Stimulated activated CD8-positive, alpha-beta memory T cell treated with anti-CD3 and anti-CD28 coated beads, Interleukin-12 subunit alpha, Interleukin-12 subunit beta, amount 100 ng/mL, for 24 hours (primary cell): ENCODE measurements around the gene BANK1.

Source experiments
- DNase-seq: peaks from one replicate; pipeline ENCODE4 v3.0.0-alpha.2; 2020; ENCODE audit errors: extremely low read depth

The BANK1 gene, protein sequence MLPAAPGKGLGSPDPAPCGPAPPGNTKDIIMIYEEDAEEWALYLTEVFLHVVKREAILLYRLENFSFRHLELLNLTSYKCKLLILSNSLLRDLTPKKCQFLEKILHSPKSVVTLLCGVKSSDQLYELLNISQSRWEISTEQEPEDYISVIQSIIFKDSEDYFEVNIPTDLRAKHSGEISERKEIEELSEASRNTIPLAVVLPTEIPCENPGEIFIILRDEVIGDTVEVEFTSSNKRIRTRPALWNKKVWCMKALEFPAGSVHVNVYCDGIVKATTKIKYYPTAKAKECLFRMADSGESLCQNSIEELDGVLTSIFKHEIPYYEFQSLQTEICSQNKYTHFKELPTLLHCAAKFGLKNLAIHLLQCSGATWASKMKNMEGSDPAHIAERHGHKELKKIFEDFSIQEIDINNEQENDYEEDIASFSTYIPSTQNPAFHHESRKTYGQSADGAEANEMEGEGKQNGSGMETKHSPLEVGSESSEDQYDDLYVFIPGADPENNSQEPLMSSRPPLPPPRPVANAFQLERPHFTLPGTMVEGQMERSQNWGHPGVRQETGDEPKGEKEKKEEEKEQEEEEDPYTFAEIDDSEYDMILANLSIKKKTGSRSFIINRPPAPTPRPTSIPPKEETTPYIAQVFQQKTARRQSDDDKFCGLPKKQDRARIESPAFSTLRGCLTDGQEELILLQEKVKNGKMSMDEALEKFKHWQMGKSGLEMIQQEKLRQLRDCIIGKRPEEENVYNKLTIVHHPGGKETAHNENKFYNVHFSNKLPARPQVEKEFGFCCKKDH

DNA sequence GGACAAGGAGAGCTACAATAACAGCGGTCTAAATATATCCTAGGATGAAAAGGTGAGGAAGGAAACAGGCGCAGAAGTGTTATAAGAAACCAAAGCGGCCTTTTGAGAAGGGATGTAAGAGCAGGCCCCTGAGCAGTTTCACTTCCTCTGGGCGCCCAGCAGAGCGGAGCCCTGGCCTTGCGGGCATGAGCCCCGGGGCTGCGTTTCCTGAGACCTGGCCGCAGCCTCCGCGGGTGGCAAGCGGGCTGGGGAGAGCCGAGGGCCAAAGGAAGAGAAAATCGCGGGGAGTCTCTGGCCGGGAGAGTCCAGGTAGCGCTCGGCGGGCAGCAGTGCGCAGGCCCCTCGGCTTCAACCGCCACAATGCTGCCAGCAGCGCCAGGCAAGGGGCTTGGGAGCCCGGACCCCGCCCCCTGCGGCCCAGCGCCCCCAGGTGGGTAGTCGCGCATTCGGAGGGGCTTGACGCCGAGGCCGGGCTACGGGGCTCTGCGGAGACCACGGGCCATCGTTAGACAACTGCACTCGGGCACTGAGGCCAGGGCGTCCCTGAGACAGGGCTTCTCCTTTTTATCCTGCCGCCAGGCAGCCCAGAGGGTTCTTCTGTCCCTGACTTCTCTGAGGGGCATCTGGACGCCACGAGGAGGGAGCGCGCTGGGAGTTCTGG lies at the start of gene BANK1:
BANK1 (plus strand) TSS at position 210 of the 661 bp plus-strand sequence; CDS start at position 361, 151 bp downstream.
- DNase-seq, result no peak

DNA sequence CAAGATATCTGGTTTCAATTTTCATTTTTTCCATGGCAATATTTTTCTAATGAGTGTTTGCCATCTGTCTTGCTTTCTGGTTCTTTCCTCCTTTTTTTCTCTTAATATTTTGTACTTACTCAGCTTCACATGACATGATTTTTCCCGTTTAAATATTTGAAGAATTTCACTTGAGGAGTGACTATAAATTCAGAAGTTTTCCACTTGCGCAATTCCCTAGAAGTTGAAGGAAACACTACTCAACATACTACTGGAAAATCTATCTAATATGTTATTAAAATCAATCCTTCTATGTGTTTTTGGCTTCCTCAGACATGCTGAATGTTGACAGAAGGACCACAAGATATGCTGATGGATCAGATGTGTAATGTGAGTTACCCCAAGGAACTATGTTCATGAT lies 36.8 kb upstream of the BANK1 start:
- DNase-seq, result no peak

DNA sequence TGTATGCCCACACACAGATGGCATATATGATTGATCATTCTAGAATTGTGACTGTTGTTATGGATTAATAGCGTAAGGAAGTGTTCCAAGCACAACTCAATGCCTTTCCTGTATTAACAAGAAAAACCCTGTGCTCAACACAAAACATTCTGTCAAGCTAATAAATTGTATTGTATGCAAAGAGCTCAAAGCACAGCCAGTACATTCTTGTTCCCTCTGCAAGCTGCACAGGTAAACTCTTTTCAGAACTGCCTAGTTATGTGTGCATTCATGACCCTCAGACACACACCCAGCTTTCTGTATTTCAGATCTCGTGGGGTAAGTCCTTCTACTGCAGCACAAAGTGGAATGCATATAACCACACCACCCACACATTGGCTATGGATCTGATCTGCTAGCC lies 34.3 kb upstream of the BANK1 start:
- DNase-seq, result no peak

DNA sequence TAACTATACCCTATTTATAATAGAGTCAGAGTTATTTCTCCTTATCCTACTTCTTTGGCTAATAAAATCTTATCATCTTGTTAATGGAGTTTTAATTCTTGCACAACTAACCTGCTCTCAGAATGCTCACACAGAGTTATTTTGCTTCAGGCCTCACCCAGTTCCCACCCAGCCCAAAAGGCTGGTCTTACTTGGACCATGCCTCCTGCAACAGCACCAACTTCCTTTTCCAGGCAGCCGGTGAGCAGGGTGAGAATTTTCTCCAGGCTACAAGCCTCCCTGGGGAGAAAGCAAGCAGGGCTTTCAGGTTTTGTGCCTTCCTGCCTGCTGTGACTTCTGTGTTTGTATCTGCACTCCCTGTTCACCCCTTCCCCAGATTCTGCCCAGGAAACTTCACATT lies 29.1 kb upstream of the BANK1 start:
- no peak for DNase-seq

DNA sequence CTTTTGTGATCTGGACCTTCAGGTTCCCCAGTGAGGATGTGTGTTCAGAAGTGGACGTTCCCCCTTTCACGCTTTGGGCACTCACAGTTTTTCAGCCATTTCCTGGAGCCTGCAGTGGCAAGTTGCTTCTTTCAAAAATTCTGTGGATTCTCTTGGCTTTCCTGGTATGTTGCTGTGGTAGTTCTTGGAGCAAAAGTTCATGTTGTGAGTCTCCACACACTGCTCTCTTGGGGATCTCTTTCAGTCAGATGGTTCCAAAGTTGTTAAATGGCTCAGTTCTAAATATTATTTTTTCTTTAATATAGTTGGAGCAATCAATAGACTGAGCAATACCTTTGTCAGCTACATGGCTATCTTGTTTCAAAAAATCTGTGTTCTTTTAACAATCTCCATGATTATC lies 28.5 kb upstream of the BANK1 start:
- no peak for DNase-seq

DNA sequence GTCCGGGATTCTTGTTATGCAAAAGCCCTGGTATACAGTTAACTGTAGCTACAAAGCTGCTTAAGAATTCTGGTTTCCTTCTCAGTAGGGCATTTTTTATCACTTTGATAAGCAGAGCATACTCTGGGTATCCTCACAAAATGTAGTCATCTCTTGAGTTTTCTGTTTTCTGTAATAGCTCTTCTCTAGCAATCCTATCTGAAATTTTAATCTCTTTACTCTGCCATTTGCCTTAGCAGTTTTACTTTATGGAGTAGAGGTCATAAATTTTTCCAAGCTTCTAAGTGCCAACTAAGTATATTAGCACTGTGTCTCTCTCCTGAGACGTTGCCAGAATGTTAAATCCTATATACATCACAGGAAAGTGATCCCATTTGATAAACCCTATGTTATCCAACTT lies 28.0 kb upstream of the BANK1 start:
- DNase-seq, result no peak

DNA sequence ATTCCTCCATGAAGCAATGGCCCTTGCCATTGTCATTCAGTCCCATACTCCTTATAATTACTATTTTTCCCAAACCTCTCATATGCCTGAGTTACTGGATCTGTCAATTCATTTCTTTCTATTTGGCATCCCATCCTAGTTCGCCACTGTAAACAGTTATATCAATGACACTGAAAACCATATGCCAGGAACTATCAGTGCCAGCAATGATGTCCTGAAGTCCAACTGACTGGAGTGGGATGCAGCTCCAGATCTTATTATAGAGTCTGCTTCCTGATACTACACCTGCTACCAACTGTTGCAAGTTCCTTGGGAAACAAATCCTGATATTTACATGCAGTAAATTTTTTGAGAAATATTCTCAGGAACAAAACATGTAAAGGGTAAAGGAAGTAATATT lies 27.0 kb upstream of the BANK1 start:
- DNase-seq, result no peak

DNA sequence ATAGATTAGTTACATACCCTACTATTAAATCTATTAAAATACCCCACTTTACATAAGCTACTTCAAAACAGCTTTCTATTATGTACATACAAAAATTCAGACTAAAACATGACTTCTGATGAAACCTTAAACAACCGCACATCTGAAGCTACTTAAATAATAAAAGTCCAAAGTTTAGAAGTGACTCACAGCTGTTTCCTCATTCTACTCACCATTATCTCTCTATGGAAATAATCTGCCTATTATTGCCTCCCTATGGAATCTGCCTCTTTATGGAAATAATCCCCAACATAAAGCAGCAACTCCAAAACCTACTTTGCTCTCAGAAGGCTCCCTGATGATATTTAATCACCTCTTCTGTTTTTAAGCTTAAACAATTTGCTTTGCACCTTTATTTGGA lies 15.7 kb upstream of the BANK1 start:
- DNase-seq, result no peak

DNA sequence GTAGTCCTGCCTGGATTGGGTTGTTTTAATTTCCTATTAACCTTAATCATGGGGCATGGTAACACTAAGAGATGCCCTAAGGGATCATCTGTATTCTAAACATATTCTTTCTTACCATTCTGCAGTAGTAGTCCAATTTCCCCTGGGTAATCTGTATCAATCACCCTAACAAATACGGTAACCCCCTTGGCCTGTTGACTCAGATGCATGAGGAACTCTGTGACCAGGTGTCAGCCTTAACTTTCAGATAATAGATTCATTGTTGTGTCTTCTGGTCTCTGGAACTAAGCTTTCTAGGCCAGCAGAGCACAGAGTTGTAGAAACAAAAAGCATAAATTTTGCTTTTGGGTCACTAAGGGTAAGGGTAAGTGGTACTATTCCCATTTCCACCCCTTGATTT lies 13.1 kb upstream of the BANK1 start:
- DNase-seq, result no peak

DNA sequence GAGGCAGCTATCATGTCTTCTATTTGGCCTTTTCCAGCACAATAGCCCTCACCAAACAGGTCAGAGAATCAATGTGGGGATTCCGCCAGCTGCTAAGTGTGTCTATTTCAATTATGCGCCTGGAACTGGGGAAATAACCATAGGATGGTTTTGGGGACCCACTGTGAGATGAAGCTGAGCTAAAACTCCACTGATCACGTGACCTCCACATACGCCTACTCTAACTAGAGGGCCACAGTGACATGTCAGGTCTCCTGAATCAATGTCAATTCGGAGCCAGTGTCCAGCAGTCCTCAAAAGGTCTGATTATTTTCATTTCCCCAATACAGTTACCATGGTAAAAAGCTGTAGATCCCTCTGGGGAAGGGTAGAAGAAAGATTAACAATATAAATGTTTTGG lies 10.2 kb upstream of the BANK1 start:
- no peak for DNase-seq

DNA sequence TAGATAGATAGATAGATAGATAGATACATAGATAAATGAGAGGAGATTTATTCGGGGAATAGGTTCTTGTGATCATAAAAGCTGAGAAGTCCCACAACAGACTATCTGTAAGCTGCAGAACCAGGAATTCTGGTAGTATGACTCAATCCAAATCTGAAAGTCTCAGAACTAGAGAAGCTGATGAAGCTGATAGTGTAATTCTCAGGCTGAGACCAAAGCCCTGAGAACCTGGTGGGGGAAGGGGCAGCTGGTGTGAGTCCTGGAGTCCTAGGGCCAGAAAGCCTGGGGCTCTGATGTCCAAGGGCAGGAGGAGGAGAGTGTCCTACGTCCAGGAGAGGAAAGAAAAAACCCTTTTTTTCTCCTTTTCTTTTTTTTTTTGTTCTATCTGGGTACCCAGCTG lies 8.0 kb upstream of the BANK1 start:
- no peak for DNase-seq

DNA sequence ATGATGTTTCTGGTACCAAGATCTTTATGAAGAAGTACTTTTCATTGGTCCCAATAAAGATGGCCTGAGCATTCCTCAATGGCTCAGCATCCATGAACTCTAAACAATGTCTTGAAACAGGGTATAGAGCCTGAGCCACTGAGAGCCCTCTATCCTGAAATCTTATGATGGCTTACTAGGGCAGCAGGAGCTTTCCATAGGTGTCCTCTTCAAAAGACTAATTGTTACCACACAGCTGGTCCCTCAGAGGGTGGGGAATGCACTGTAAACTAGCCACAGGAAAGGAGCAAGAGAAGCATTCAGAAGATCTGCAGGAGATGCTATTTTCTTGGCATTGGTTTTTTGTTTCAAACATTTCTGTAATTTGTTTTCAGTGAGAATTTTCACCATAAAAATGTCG lies 5.6 kb upstream of the BANK1 start:
- no peak for DNase-seq

DNA sequence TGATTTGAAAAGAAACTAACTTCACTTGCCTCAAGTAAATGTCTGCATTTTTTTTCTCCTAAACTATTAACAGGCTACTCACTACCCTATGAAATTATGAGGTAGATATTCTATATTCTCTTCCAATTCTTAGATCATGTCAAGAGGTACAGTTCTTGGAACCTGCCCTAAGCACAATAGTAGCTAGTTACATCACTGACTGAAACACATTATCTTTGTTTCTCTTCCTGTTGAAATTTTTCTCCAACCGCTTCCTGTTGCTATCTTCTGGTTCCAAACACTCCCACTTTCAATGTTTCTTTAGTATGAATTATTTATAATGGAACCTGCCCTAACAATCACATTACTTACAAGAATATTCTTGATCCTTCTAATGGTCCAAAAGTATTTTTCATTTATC lies 5.0 kb upstream of the BANK1 start:
- no peak for DNase-seq

DNA sequence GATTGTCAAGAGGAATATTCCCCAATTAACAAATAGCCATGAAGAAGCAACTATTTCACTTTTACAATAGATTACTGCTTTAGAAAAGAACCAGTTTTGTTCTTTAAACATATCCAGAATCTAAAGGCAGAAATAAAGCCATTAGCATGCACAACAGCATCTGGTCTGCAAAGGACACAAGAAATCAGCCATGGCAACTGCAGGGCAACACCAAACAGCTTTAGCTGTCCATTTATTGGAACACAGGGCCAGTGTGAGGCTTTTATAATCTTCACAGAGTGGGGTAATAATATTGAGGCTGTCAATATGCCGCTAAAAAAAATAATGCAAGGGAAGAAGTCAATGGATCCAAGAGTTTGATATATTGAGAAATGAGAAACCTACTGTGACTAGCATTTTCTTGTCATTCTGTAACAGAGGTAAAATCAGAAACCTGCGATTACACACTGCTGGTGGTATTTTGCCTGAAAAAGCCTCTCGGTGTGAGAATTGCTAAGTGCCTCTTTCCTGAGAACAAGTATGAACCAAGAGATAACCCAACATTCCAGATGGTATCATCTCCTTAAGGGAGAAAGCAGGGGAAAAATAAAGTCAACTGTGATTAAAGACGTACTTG lies 2.7 kb upstream of the BANK1 start:
- DNase-seq, result no peak

DNA sequence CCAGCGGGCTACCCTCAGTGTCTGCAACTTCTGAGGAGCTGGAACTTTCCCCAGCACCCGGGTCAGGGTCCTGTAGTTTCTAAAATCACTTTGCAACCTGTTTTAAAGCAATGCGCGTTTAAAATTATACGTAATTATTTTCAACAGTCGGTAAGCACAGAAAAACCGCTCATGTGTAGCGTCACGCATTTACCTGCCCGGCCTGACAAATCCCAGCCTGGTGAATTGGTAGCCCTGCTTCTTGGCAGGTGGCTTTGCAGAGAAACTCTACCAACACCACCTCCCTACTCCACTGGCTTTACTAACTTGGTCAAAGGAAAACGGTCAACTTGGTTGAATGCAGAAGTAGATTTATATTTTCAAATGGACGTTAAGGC lies 640 bp downstream of the BANK1 start:
- no peak for DNase-seq

DNA sequence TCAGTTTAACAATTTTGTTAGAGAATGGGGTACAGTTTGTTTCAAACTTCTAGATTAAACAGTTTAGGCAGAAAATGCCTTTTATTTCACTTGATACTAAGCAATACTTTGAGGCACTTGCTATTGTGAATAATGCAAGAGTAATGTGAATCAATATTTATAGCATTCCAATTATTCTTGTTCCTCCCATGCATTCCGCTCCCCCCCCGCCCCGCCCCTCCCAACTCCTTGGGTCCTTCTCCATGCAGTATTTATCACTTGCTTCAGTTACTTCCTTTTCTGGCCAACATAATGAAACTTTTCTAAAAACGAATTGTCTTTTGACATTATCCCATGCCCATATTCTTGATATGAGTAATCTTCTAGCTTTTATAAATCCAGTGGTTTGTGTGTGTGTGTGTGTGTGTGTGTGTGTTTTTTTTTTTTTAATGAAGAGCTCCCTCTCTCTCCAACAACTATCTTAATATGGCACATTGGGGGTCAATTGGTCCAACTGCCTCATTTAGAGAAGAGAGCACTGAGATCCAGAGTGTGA lies 1.6 kb downstream of the BANK1 start:
- no peak for DNase-seq

DNA sequence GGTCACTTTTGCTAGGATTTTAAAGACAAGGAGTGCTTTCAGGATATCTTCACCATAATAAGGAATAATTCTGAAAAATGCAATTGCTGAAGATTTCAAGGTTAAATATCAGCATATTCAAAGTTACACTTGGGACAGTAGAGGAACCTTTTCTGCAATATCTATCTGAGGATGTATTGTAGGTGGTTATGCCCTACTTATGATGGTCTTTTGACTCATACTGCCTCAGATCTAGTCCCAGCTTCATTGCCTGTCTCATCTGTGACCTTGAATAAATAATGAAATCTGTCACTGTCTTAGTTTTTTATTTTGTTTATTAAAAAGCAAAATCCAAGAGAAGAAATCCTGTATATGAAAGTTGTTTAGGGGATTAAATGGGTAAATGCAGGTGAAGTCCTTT lies 2.9 kb downstream of the BANK1 start:
- DNase-seq, result no peak

DNA sequence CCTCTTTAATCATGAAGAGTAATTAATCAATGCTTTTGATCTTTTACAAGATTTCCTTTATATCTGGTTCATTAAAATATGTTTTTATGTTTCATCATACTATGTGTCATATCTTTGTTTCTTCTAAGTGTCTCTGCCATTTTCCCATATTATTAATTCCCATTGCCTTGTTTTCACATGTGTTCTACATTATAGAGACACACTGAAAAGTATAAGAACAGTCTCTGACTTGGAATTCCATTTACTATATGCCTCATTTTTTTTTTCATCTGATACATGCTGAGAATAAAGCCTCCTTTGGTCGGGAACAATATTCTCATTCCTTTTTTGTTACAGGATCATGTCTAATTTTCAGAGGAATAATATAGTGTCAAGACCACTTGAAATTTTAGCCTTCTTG lies 4.3 kb downstream of the BANK1 start:
- DNase-seq, result no peak

DNA sequence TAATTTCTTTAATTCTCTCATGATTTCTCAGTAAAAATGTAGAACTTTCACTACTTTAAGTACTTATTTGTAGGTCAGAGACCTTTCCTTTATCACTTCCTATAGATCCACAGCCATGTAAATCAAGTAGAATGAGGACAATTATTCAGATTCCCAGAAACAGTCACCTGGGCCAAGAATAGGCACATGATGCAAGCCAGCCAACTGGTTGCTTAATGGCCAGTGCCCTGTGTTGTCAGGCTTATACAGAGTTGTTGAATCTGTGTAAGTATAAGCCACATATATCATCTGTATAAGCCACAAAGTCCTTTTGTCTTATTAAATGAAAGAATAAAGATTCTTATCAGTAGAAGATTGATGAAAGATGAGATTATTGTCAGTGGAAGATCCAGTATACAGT lies 5.2 kb downstream of the BANK1 start:
- DNase-seq, result no peak

DNA sequence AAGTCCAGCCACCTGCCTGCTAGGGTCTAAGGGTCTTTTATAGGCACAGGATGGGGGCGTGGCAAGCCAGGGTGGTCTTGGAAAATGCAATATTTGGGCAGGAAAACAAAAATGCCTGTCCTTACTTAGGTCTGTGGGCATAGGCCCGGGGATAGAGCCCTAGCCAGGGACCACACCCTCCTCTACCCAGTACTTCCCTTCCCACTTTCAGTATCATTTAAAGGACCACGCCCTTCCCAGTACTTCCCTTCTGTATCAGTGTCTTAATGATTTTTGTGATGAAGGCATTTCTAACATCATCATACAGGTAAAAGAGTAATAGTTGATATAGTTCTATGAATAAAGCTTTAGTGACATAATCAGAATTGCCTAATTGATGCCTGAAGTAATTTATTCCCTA lies 11.4 kb downstream of the BANK1 start:
- no peak for DNase-seq

DNA sequence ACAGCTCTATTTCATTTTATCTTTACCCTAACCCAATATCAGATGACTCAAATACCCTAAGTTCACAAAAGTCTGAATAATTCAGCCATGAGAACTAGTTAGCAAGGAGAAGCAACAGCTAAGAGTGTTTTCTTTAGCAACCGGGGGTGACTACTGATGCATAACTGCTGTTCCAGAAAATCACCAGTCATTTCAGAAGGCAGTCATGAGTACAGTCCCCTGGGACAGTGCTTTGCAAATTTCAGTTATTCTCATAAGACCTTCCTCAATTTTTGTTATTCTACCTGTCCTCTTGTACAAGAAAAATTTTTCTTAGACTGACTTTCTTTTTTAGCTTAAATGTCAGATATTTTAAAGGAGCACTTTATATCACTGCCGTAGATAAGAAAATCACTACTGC lies 16.4 kb downstream of the BANK1 start:
- no peak for DNase-seq

DNA sequence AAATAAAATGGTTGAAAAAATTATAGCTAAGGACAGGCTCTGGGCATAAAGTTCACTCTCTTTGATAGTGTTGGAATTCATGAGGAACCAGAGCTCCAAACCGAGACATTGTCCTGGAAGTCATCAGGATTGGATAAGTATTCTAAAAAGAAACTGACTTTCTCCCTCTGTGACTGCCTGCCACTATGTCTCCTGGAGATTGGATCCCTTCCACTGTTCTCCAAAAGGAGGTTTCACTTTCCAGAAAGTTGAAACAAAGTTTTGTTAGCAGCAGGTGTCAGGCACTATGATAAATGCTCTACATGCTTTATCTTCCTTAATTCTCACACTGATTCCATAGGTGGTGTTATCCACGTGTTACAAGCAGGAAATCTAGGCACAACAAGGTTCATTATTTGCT lies 16.8 kb downstream of the BANK1 start:
- DNase-seq, result no peak
